ENCODE data around the gene FOXL3.
A peak's percentile ranks its signal among the peaks of the same experiment; 100 is the strongest.

The FOXL3 gene

DNA sequence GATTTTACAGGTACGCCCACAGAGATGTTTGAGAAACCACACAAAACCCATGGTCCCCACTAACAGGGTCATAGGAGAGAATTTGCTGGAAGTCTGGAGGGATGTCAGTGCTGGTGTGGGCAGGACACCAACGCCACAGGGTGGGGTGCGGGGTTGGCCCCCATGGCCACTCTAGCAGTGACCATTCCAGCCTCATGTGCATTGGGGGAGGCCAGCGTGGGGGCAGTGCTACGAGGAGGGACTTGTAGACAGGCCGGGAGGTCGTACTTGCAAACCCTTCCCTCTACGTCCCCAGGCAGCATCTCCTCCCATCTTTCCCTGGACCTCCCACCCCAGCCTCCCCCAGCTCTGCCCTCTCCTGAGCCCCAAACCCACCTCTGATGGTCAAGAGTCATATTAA lies 34.0 kb downstream of the FOXL3 start:
- Mint-ChIP-seq H3K27me3 (peaks cover 9% of the 10 kb centered on the region), H3K27ac (no peak overlapping the region), H3K4me3 (no peak overlapping the region), H3K36me3 (ENCODE audit: low read depth) (no peaks in the 10 kb centered on the region), H3K4me1 (ENCODE audit: low read depth) (peaks cover 4% of the 10 kb centered on the region), H3K9me3 (no peaks in the 10 kb centered on the region)

DNA sequence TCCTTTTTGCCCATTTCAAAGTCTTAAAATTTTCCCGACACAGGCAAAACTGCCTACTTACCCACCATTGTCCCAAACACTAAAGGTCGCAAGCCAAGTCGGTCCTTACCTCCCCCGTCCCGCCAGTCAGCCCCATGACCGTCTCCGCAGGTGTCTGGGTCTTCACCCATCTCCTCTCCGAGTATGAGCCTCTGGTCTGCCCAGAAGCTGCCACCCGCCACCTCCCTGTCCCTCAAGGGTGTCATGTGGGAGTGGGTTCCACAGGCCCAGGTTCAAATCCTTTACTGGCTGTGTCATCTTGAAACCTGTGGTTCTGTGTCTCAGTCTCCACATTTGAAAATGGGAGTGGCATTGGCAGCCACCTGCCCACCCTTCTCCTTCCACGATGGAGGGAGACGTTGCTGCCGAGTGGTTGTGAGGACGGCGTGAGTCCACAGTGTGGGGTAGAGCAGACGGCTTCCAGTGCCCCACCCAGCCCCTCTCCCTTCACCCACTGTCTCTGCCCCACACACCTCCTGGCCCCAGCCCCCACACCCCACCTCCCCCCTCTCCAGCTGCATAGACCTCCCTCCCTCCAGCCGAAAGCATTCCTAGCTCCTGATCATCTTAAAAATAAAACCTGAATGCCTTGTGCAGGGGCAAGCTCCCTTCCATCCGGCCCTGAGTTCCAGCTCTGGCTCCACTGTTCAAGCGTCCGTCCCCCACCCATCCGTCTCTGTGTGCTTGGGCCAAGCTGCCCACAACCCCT lies 35.3 kb downstream of the FOXL3 start:
- H3K4me1 Mint-ChIP-seq (ENCODE audit: low read depth), result peaks cover 4% of the 10 kb centered on the region
- no peak overlapping the region for H3K27ac Mint-ChIP-seq
- no peaks in the 10 kb centered on the region for H3K36me3 Mint-ChIP-seq (ENCODE audit: low read depth)
- no peaks in the 10 kb centered on the region for H3K27me3 Mint-ChIP-seq
- H3K9me3 Mint-ChIP-seq, result no peaks in the 10 kb centered on the region
- no peak overlapping the region for H3K4me3 Mint-ChIP-seq

DNA sequence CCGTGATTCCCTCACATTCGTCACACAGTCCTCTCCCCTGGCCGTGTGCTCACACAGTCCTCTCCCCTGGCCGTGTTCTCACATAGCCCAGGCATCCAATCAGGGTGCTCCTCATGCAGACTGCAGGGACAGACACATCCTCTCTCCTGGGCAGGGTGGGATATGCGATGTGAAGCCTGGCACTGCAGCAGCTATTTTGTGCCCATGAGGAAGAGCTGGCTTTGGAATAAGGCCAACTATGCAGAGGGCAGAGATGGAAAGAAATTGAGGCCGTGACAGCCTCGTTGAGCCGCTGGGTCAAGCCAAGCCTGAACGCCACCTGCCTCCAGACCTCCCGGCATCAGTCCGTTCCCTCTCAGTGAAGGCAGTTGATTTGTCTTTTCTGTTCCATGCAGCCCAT lies 35.8 kb downstream of the FOXL3 start:
- H3K4me1 Mint-ChIP-seq (ENCODE audit: low read depth), result peaks cover 4% of the 10 kb centered on the region
- no peak overlapping the region for H3K4me3 Mint-ChIP-seq
- no peaks in the 10 kb centered on the region for H3K36me3 Mint-ChIP-seq (ENCODE audit: low read depth)
- H3K27me3 Mint-ChIP-seq, result no peaks in the 10 kb centered on the region
- no peak overlapping the region for H3K27ac Mint-ChIP-seq
- H3K9me3 Mint-ChIP-seq, result no peaks in the 10 kb centered on the region

DNA sequence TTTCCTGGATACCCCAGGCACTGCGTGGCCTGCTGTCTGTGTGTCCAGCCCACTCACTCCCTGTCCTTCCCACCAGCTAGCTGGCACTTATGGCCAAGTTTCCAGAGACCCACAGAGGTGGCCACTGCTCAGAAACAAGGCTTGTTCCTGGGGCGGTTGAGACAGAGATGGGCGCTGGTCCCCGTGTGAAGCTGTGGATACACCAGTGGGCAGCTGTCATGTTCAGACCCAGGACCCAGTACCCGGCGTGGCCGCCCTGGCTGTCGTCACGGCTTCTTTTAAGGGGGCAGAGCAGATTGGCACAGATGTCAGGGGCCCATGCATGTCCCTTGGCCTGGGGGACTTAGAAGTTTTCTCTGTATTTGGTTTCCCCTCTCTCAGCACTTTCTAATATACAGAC lies 36.3 kb downstream of the FOXL3 start:
- no peaks in the 10 kb centered on the region for H3K9me3 Mint-ChIP-seq
- no peak overlapping the region for H3K27ac Mint-ChIP-seq
- no peaks in the 10 kb centered on the region for H3K27me3 Mint-ChIP-seq
- no peak overlapping the region for H3K4me3 Mint-ChIP-seq
- peaks cover 4% of the 10 kb centered on the region for H3K4me1 Mint-ChIP-seq (ENCODE audit: low read depth)
- H3K36me3 Mint-ChIP-seq (ENCODE audit: low read depth), result no peaks in the 10 kb centered on the region

DNA sequence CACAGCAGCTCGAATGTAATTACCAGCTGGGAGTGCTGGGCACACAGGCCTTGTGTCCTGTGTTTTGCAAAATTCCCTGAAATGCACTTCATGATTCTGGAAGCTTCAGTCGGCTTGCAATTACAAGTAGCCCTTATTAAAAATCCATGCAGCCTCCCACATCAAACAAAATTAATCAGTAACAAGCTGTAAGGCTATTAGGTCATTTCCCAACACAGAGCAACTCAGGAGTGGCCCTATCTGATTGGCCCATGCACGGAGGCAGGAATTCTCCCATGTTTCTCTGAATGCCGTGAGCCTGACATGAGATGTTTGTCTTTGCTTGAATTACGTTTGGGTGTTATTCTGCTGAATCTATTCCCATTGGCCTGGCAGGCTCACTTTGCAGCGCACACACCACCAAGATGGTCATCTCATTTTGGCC lies 36.9 kb downstream of the FOXL3 start:
- H3K27me3 Mint-ChIP-seq, result no peaks in the 10 kb centered on the region
- no peak overlapping the region for H3K4me3 Mint-ChIP-seq
- no peaks in the 10 kb centered on the region for H3K9me3 Mint-ChIP-seq
- no peak overlapping the region for H3K27ac Mint-ChIP-seq
- no peaks in the 10 kb centered on the region for H3K36me3 Mint-ChIP-seq (ENCODE audit: low read depth)
- H3K4me1 Mint-ChIP-seq (ENCODE audit: low read depth), result peaks cover 4% of the 10 kb centered on the region

DNA sequence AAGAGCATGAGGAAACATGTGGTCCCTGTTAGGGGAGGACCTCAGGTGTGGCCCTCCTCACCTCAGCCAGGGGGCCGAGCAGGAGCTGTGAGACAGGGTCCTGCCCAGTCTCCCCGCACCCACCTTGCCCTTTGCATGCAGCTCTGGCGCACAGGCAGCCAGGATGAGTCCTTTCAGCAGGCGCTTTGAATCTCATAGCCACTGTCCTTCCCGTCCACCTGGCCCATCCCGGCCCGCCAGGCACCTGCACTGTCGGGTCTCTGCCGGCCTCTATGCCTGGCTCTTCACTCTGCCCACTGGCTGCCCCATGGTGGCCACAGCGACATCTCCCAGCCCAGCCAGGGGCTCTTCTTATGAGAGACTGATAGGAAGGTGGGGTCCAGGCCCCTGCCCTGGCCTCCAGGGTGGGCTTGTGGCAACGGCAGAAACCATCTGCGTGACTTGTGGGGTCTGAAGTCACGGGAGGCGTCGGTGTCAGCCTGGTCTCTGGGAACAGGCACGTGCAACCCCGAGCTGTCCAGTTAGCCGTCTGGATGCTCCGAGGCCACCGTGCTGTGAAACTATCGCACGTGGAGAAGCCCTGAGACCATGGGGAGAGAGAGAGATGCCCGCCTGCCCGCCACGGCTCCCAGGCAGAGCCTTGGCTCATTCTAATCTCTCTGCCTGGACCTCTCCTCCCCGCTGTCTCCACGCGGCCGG lies 37.4 kb downstream of the FOXL3 start:
- no peaks in the 10 kb centered on the region for H3K9me3 Mint-ChIP-seq
- no peaks in the 10 kb centered on the region for H3K27me3 Mint-ChIP-seq
- H3K4me3 Mint-ChIP-seq, result no peak overlapping the region
- H3K4me1 Mint-ChIP-seq (ENCODE audit: low read depth), result peaks cover 4% of the 10 kb centered on the region
- no peak overlapping the region for H3K27ac Mint-ChIP-seq
- H3K36me3 Mint-ChIP-seq (ENCODE audit: low read depth), result no peaks in the 10 kb centered on the region

DNA sequence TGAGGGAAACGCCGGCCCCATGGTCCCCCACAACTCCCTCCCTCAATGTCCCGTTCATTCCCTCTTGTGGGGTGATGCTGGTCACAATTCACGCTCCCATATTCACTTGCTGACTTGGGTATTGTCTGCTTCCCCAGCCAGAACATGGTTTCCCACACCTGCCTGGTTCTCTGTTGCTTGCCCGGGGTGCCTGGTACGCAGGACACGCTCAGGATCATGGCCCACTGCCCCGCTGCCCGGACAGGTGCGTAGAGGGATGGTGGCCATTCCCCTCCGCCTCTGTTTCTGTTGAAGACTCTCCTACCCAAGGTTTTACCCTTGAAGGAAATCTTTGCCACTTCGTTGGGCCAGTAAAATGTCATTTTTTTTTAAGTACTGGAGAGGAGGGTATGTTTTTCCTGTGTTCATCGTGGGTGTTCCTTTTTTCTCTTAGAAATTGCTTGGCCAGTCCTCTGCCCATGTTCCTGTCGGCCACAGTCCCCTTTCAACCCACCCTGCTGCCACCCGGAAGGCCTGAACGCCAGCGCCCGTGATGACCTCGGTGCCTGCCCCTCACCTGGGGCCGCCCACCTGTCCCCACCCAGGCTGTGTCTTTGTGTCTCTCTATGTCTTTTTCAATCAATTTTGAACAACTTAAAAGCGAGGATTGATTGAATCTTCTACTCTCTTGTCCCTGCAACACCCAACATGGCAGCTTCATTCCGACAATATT lies 38.2 kb downstream of the FOXL3 start:
- H3K4me1 Mint-ChIP-seq (ENCODE audit: low read depth), result peaks cover 4% of the 10 kb centered on the region
- H3K27ac Mint-ChIP-seq, result no peak overlapping the region
- no peaks in the 10 kb centered on the region for H3K36me3 Mint-ChIP-seq (ENCODE audit: low read depth)
- no peaks in the 10 kb centered on the region for H3K27me3 Mint-ChIP-seq
- H3K9me3 Mint-ChIP-seq, result no peaks in the 10 kb centered on the region
- no peak overlapping the region for H3K4me3 Mint-ChIP-seq

DNA sequence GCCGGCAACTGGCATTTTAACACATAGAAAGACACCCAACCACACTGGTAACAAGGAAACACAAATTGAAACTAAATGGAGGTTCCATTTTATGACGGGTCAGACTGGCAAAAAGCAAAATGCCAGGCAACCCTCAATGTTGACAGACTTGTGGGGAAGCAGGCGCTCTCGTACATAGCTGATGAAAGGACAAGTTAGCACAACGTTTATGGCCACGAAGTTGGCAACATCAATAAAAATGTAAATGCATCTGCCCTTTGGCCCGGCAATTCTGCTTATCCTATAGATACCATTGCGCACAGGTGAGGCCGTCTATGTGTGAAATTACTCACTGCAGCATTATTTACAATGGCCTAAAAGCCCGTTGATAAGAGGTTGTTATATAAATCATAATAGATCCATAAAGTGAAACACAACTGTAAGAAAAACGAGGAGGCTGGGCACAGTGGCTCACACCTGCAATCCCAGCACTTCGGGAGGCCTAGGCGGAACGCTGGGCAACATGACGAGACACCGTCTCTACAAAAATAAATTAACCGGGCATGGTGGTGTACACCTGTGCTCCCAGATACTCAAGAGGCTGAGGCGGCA lies 39.8 kb downstream of the FOXL3 start:
- no peak overlapping the region for H3K4me3 Mint-ChIP-seq
- H3K27ac Mint-ChIP-seq, result no peak overlapping the region
- no peaks in the 10 kb centered on the region for H3K36me3 Mint-ChIP-seq (ENCODE audit: low read depth)
- H3K9me3 Mint-ChIP-seq, result peaks cover 5% of the 10 kb centered on the region
- peaks cover 7% of the 10 kb centered on the region for H3K4me1 Mint-ChIP-seq (ENCODE audit: low read depth)
- no peaks in the 10 kb centered on the region for H3K27me3 Mint-ChIP-seq

DNA sequence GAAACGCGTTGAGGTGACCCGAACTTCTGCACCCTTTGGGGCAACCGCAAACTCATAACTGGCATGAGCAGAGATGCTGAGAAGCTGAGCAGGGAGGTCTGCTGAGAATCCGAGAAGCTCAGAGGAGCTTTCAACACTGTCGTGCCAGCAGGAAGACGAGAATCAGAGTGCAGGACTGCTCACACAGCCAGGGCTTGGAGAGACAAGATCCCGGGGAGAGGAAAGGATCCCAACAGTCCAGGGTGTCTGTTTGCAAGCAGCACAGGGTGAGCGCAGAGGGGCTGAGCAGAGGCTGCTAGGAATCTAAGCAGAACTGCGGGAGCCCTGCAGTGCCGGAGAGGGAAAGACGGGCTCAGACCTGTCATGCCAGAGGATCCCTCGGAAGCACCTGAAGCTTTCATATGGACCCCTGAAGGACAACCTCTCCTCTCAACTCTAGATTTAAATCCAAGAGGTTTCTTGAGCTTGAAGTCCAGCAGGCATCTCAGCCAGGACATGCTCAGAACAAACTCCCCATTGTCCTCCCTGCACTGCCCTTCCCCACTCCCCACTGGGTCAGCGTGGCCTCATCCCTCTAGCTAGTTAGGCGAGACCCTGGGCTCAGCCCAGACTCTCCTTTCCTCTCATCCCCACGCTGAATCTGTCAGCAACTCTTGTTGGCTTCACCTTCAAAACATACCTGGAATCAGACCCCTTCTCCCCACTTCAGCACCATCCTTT lies 40.7 kb downstream of the FOXL3 start:
- H3K4me3 Mint-ChIP-seq, result no peak overlapping the region
- no peaks in the 10 kb centered on the region for H3K36me3 Mint-ChIP-seq (ENCODE audit: low read depth)
- peaks cover 3% of the 10 kb centered on the region for H3K4me1 Mint-ChIP-seq (ENCODE audit: low read depth)
- peaks cover 8% of the 10 kb centered on the region for H3K9me3 Mint-ChIP-seq
- no peaks in the 10 kb centered on the region for H3K27me3 Mint-ChIP-seq
- no peak overlapping the region for H3K27ac Mint-ChIP-seq

DNA sequence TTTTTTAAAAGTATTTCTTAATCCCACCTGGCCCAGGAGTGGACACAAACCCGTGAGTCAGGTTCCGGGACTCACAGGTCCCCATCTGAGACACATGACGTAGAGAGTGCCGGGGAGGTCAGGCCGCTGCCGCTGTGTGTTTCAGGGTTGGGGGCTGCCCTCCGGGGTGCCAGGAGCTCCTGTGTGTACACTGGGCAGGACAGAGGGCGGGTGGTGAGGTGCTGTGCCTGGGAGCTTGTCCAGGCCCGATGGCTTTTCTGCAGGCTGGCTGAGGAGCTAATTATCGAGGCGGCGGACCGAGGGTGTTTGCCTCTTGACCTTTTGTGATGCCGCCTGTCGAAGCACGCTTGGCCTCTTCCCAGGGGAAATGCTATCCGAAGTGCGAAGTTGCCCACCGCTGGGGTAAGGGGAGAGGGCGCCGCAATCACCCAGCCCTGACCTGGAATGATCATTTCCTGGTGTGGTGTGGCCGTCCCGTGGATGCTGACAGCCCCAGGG lies 42.1 kb downstream of the FOXL3 start:
- Mint-ChIP-seq H3K27me3 (no peaks in the 10 kb centered on the region), H3K4me3 (no peak overlapping the region), H3K36me3 (ENCODE audit: low read depth) (no peaks in the 10 kb centered on the region), H3K27ac (no peak overlapping the region), H3K4me1 (ENCODE audit: low read depth) (peaks cover 3% of the 10 kb centered on the region), H3K9me3 (peaks cover 8% of the 10 kb centered on the region)

DNA sequence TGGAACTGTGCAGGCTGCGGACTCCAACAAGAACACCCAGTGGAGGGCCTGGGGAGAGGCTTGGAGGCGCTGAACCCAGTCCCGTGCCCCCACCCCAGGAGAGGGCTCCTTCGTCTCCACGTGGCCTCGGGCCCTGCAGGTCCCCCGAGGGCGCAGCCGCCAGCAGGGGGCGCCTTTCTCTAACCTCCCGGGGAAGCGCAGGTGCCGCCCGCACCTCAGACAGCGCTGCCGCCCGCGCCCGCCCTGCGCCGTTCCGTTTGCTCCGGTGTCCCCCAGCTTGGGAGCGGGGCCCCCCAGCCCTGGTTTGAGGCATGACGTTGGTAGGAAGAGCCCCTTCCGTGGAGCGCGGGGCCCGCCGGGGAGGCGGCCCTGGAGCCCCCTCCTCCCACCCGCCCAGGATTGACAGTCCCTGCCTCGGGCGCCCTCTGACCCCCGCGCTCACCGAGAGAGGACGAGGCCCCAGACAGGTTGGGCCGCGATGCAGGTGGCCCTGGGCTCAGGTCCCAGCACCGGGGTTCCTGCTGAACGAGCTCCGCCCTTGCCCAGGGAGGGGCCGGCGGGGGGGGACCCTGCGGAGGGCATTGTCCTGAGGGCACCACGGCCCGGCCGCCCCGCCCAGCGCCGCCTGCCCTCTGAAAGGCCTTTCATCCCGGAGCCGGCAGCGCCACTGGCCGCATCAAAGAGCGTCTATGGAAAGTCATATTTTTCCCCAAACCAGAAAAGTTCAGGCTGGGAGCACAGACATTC lies 42.8 kb downstream of the FOXL3 start:
- Mint-ChIP-seq H3K9me3 (peaks cover 8% of the 10 kb centered on the region), H3K27ac (no peak overlapping the region), H3K36me3 (ENCODE audit: low read depth) (no peaks in the 10 kb centered on the region), H3K27me3 (no peaks in the 10 kb centered on the region), H3K4me3 (no peak overlapping the region), H3K4me1 (ENCODE audit: low read depth) (peaks cover 5% of the 10 kb centered on the region)

DNA sequence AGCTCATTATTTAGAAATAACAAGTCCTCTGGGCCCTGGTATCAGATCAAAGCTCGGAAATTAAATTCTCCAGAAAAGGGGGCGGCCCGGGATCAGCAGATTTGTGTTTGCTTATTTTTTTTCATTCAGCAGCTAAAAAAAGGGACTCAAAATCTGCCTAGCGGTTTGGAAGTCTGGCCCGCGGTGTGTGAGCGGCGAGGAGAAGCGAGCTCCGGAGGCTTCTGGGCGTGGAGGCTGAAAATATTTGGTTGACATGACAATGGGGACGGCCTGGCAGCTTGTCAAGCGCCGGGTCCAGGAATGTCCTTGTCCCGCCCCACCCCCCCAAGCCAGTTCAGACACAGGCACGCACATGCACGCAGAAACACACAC lies 43.4 kb downstream of the FOXL3 start:
- peaks cover 8% of the 10 kb centered on the region for H3K9me3 Mint-ChIP-seq
- no peaks in the 10 kb centered on the region for H3K27me3 Mint-ChIP-seq
- no peak overlapping the region for H3K27ac Mint-ChIP-seq
- no peak overlapping the region for H3K4me3 Mint-ChIP-seq
- H3K36me3 Mint-ChIP-seq (ENCODE audit: low read depth), result no peaks in the 10 kb centered on the region
- peaks cover 5% of the 10 kb centered on the region for H3K4me1 Mint-ChIP-seq (ENCODE audit: low read depth)

DNA sequence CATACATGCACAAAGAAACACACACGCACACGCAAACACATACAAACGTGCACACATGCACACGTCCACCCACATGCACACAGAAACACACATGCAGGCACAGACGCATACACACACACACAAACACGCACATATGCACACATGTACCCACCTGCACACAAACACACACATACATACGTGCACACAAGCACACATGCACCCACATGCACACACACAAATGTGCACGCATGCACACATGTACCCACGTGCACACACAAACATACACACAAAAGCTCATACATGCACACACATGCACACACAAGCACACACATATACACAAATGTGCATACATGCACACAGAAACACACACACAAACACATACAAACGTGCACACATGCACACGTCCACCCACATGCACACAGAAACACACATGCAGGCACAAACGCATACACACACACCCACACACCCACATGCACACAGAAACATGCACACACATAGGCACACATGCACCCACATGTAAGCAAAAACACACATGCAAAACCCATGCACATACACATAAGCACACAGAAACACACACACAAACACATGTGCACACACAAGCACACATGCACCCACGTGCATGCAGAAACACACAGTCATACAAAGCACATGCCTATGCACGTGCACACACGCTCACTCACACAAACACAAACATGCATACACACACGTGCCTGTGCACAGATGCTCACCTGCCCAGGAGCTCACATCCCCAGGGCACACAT lies 44.8 kb downstream of the FOXL3 start:
- H3K4me1 Mint-ChIP-seq (ENCODE audit: low read depth), result peaks cover 5% of the 10 kb centered on the region
- no peaks in the 10 kb centered on the region for H3K27me3 Mint-ChIP-seq
- H3K27ac Mint-ChIP-seq, result no peak overlapping the region
- H3K9me3 Mint-ChIP-seq, result peaks cover 8% of the 10 kb centered on the region
- peak overlapping the region; percentile 2 for H3K4me3 Mint-ChIP-seq
- no peaks in the 10 kb centered on the region for H3K36me3 Mint-ChIP-seq (ENCODE audit: low read depth)

All from stimulated activated naive CD8-positive, alpha-beta T cell treated with anti-CD3 and anti-CD28 coated beads, Interleukin-15, Interleukin-2, amounts not matched to agents 100 ng/mL and 50 ng/mL, for 24 hours (primary cell).